AML-193 (cell line): ENCODE results near the gene ZNF618.
A peak's percentile ranks its signal among the peaks of the same experiment; 100 is the strongest.

Experiments
- DNase-seq, 2 experiments: peaks; one replicate each; lab custom pipeline; 2025; lab: John Stamatoyannopoulos, UW

Gene ZNF618

DNA sequence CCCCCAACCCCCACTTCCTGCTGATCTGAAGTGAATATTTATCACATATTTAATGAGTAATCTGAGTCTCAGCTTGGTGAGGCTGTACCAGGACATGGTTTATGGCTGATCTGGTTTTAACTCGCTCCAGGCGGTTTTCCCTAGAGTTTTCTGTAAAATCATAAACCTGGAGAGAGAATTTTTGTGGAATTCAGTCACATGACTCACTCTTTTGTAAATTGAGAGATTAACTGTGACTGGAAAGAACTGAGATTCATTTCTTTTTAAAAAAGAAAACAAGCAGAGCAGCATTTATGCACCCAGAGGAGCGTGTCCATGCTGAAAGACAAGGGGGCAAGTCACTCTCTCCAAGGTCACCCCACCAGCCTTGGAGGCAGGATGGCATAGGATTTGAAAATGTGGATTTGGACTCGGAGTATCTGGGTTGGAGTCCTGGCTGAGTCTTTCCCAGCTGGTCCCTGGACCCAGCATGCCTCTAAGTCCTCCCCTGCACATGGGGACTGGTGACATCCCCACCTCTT is 81.8 kb downstream of the ZNF618 start:
- no peak for DNase-seq

DNA sequence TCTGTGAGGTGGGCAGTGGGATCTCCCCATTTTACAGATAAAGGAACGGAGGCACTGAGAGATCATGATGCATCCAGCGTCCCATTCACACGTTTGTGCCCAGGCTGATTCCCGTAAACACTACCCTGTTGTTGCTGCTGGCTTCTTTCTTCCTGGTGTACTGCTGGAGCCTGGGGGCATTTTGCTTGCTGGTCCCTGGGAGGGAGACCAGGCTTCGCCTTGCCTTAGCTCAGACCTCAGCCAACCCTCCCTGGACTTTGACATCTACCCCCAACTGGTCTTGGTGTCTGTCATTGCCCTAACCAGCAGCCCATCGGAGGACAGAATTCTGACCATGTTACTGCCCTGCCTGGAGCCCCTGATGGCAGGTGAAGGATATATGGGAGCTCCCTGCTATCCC is 82.4 kb downstream of the ZNF618 start:
- DNase-seq = no peak

DNA sequence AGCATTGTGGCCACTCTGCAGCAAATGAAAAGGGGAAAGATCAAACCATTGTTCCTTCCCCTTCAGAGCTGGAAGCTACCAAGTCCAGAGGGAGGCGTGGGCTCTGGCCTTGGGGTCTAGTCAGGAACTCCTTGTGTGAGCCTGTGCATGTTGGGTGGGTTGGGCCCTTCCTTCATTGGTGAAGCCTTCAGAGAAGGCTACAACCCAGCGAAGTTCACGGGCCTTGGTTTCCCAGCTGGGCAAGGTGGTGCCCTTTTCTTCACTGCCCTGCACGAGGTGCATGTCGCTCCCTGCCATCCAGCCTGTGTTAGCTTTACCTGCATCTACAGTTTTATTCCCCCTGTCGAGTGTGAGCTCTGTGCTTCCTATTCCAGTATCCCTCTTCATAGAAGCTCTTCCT is 84.7 kb downstream of the ZNF618 start:
- DNase-seq = no peak

DNA sequence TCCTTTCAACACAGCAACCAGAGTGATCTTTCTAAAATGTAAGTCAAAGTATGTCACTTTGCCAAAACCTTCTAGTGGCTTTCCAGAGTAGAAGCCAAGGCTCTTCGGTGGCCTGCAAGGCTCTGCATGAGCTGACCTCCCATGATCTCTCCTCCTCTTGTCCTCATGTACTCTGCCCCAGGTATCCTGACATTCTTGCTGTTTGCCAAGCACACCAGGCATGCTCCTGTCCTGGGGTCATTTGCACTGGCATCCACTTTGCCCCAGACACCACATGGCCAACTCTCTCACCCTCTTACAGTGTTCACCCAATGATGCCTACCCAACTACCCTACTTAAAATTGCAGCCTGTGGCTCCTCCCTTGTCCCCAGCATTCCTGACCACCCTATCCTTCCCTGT is 86.3 kb downstream of the ZNF618 start:
- no peak for DNase-seq

DNA sequence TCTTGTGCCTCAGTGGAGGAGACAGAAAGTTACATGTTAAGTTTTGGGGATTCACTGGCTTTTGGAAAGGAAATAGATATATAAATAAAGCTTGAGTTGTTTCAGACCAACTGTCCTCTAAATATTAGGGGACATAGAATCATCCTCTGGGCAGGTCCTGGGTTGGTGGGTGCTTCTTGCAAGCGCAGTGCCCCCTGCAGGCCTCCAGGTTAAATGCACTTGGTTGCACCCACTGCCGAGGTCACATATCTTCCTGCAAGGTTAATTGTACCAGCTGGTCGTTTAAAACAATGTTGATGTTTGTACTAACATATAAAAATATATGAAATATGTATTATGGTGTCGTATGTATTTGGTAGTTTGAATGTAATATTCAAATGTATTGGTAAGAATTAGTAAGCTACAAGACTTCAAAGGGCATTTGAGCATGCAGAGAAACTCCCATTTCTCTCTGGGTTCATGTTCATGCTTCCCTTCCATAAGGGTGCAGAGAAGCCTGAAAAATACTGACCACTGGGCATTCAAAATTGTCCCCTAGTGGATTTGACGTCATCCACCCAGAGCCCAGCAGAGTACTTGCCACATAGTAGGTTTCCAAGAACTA is 87.0 kb downstream of the ZNF618 start:
- peak; percentile 21 to 33 for DNase-seq

DNA sequence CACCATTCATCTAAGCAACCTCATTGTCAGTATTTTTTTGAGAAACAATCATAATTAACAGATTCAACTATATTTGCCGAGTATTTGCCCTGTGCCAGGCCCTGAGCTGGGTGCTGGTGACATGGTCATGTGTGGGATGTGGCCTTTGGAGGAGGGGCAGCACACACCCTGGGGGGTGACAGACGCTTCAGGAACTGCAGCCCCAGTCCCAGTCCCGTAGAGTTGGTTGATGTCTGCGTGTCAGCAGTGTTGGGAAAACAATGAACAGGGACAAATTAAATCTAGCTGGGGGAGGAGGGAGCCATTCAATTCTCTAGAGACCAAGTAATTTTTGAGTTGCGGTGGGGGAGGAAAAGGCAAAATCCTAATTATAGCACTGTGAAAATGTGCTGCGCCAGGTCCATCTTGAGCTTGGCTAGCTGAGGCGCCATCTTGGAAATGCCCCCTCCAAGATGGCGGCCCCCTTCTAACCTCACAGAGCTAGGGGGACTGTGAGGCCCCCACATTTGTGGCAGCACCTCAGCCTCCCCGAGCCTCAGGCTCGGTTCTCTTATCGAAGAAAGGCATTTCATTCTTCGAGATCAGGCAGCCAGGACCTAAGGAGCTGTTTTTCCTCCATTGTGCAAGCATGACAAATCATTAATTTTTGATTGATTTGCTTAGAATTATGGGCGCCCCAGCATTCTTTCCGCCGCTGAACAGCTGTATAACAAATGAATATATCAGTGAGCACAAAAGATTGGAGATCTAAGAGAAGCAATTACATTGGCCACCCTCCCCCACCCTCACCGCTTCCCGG is 87.8 kb downstream of the ZNF618 start:
- no peak for DNase-seq

DNA sequence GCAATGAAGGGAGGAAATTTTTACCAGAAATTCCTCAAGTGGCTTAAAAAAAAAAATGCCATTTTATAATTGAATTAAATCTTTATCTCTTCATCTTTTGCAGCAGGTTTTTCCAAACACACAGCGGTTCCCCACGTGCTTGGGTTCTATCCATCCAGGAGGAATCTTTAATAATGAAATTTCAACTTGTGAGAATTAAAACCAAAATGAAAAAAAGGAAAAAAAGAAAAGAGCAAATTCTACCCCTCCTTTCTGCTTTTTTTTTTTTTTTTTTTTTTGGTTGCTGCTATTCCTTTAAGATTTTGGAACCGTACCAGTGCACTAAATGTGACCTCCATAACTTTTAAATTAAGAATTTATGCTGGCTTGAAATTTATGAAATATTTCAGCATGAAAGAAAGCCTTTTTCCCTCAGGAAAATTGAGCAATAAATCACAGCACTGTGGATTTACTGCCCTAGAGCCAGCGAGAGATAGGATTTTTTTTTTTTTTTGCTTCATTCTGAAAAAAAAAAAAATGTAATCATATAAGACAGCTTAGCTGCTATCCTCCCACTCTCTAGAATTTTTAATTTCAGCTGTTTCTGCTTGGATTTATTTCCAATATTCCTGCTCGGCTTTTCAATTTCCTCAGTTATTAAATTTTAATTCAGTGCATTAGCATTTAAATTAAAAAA is 88.5 kb downstream of the ZNF618 start:
- no peak for DNase-seq

DNA sequence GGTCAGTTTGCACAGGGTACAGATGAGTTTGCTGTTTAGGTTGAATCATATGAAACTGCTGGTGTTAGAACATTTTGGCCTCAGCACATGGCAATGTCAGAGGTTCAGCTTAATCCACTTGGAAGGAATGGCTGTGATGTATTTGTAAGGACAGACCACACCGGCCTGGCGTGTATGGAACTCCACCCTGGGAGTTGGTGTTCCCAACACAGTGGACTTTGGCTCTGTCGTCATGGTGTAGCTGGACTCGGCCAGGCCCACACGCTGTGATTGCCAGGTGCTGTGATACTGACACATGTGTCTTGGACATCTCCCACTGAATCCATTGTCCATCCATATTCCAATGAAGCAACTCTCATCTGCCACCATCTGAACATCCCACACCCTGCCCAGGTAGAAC is 90.3 kb downstream of the ZNF618 start:
- no peak for DNase-seq

DNA sequence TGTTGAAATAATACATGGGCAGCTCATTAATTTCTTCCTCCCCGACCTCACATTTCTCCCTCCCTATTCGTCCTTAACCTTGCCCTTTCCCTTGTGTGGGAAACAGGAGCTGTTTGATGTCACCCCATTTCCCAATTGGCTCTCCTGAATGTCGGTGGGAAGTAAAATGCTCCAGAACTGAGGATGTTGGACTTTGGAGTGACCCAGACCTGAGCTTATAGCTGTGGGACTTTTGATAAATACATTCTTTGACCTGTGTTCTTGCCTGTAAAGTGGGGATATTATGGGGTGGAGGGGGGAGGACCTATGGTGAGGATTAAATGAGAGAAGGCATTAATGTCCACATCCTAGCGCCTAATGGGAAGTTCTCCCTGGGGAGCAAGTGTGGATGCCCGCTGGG is 91.3 kb downstream of the ZNF618 start:
- no peak for DNase-seq

DNA sequence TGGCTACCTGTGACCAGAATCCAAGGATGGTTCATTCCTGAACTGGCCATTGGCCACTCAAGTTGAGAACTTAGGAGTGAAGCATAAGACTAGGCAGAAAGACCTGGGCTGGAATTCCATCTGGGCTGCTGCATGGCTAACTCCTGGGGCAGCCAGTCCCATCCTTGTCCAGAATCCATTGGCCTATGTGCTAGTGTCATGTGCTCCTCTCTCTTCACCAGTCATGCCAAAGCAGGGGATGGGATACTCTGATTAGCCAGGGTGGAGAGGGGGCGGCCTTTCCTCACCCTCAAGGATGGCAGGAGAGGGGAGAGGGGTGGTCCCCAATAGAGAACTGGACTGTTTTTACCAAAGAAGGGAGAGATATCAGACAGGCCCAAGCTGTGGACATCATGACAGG is 93.2 kb downstream of the ZNF618 start:
- no peak for DNase-seq

DNA sequence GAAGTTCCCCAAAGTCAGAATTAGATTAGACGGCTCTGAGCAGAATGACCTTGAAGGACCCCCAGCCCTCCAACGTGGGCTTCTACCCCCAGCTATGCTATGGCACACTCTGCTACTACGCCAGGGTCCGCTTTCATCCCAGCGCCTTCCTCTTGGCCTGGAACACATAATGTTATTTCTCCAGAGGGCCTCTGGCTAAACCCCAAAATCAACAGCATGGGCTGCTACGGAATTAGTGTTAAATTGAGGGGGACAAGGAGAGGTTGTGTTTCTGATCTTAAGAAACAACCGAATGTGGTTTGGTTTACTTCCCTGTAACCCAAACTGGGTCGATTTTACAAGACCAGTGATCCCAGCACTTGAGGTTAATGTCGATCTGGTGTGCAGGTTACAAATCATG is 97.1 kb downstream of the ZNF618 start:
- no peak for DNase-seq

DNA sequence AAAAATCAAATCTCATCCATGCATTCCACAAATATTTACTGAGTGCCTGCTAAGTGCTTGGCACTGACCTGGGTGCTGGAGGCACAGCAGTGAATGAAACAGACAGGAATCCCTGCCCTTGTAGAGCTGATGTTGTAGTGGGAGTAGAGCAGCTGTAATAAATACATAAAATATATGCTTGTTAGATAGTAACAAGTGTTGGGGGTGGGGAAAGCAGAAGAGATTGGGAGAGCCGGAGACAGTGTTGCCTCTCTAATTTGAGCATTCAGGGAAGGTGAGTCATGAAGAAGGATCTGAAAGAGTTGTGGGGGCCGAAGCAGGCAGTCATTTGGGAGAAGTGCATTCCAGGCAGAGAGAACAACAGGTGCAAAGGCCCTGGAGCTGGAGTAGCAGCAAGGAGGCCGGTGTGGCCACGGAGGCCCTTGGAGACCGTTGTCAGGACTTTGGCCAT is 97.9 kb downstream of the ZNF618 start:
- no peak for DNase-seq

DNA sequence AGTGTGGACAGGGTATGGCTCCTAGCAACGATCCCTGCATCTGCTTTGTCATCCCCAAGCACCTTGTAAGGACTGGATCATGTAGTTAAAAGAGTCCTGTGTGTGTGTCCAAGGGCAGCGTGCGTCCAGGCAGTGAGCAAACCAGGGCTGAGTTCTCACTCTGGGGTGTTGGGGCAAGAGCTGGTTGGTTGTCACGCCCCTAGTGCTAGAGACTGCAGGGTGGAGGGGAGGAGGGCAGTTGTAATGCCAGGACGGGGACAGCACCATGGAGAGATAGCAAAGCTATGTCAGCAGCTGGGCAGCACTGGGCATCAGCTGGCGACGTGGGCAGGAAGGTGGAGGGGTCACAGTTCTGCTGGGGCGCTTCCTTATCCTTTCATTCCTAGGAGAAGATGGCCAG is 100.8 kb downstream of the ZNF618 start:
- no peak for DNase-seq

DNA sequence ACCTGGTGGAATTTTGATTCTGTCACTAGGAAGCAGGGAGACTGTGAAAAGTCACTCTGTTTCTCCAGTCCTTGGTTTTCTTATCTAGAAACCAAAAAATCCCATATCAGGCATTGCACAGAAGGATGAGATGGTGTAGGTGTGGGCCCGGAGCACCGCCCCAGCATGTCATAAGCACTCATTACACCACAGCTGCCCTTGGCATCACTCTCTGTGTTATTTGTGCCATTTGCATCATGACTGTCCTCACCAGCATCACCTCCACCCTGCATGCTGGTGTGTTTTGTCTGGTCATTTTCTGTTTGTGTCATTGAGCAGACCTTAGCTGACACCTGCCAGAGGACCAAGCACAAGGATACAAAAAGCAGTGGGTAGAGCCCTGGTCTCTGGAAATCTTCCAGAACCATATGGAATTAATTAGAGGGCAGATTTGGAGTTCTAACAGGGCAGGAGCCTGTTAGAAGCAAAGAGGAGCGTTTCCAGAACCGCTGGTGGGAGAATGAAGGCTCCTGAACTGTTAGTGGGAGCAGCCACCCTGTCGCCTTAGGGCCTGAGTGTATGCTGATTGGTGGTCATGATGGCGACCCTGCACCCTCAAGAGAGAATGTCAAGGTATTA is 102.7 kb downstream of the ZNF618 start:
- DNase-seq = no peak

DNA sequence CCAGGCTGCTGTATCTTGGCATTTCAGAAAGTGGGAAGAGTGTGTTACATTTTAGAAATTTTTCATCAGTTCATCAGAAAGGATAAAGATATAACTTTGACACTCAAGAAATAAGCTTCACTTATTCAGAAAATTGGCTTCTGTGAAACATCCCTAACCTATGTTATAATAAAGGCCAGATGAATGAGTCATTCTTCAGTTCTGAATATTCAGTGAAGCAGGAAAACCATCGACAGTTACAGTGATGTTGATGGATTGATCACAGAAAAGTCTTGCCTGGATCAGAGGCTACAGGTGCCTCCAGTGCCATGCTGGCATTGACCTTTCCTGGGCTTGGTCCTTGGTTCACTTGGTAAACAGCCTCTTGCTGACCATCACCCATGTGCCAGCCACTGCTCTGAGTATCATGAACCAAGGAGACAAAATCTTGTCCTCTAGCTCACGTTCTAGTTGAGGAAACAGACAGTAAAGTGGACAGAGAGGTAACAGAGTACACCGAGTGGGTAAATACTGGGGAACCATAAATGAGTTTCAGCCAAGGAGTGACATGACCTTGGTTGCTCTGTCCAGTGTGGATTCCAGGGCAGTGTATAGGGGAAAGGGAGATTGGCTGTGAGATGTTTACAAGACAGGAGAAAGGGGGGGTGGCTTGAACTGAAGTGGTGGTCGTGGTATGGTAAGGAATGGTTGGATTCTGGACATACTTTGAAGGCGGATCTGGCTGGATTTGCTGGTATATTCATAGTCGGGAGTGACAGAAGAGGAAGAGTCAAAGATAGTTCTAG is 103.4 kb downstream of the ZNF618 start:
- no peak for DNase-seq

DNA sequence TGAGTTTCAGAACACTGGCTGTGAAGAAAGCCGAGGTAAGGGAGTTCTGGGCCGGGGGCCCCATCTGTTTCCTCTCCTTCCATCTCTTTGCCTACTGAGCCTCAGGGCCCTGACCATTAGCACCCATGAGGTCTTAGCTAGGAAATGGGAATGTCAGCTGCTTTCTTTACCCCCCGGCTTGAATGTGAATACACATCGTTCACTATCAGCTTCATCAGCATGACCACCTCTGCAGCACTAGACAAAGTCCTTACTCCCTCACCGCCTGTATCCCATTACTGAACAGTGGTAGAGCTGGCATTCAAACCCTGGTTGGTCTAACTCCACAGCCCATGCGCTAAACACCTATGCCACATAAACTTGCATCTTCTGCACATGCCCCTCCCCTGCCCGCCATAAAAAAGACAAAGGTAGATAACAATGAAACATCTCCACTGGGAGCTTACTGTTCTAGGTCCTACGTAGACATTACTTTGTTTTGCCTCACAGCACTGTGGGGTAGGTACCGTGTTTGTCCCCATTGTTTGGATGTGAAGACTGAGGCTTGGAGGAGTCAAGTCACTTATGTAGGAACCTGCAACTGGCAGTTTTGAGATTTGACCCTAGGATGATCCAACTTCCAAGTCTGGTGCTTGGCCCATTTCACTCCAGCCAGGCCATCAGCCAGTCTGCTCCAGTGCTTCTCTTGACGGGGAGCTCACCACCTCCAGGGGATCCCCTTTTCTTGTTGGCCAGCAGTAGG is 108.7 kb downstream of the ZNF618 start:
- DNase-seq = no peak

DNA sequence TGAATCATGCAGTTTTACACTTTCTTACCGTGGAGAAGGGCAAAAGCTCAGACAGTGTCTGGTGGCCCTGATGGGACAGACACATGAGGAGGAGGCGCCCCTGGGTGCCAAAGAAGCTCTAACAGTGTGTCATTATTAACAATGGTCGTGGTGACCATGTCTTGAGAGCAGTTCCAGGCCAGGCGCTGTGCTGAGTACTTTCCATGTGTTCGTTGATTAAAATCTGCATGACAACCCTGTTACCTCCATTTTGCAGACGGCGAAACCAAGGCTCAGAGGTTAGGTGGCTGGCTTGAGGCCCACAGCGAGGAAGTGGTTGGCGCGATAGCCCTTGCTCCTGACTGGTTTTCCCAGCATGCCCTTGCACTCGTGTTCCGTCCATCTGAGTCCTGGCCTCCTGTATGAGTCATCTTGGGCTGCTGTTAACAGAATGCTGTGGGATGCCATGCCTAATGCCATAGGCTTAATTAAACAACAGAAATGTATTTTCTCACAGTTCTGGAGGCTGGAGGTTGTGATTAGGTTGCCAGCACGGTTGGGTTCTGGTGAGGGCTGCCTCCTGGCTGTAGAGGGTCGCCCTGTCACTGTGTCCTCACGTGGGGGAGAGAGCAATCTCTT is 110.0 kb downstream of the ZNF618 start:
- no peak for DNase-seq

DNA sequence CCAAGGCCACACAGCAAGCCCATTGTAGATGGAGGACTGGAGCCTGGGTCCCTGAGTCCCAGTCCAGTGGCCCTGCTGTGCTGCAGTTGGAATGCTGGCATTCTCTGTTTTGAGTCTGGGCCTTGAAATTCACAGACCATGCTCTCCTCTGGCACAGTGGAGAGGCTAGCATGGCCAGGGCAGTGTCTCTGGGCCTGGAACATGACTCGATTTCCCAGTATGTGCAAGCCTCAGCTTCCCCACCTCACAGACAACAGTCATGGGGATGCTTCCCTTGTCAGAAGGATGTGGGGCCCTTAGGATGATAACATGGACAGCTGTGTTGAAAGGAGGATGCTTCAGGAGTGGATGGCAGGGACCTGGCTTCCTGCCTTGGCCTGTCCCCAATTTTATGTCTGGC is 110.8 kb downstream of the ZNF618 start:
- DNase-seq = no peak

DNA sequence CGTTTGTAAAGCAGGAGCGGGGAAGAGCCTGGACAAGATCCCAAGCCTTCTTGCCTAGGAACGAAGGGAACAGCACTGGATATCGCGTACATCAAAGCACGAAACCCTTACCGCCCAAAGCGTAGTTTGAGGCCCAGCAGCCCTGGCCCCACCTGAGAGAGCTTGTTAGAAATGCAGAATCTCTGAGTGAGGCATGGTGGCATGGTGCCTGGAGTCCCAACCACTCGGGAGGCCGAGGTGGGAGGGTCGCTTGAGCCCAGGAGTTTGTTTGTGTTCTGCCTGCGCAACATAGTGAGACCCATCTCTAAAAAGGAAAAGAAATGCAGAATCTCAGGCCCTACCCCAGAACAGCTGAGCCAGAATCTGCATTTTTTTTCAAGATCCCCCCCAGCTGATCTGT is 111.4 kb downstream of the ZNF618 start:
- no peak for DNase-seq

DNA sequence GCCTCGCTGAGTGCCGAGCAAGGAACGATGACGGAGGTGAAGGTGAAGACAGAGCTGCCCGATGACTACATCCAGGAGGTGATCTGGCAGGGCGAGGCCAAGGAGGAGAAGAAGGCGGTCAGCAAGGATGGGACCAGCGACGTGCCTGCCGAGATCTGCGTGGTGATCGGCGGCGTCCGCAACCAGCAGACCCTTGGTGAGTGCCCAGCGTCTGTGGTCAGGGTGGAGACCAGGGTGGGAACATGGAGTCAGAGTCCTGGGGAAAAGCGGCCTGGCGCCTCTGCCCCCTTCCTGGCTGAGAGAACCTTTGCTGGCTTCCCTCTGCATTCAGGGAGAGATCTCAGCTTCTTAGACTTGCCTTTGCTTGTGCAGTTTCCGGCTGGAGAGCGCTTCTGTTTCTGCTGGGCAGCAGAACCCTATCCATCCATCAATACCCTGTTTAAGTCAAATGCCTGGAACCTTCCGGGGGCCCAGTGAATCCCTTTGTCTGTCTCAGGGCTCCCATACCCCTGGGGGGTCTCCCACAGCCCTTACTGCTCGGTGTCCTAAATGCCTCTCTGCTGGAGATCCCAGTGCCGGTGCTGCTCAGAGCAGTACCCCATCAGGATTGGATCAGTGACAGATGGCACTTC is 112.4 kb downstream of the ZNF618 start:
- DNase-seq = no peak
